Esophagus muscularis mucosa (tissue), 4 donors: ENCODE data around the gene ZNF777. TPM values are rescaled to one million over a fixed set of nuclear protein-coding genes. Genes with fewer than 3 reads are reported as not detected.

Experiments
- DNase-seq: peaks from one replicate; pipeline ENCODE4 v3.0.0-alpha.2; 2017; ENCODE audit errors: extremely low spot score
- H3K27ac ChIP-seq, 4 donors: fragments of 200-600 bp; sonication (generic); replicated peaks in 1 of 4; 1 replicate in 3 of 4; 2 replicates in 1 of 4; pipeline ENCODE4 v1.5.1; 2016 to 2019; ENCODE audit warnings: mild to moderate bottlenecking in 1 of 4
- H3K27me3 ChIP-seq, 4 donors: fragments of 200-600 bp; sonication (generic); one replicate each; pipeline versions ENCODE4 v1.5.1 to v1.6.0; 2016 to 2019
- H3K36me3 ChIP-seq, 4 donors: fragments of 200-600 bp; sonication (generic); one replicate each; pipeline ENCODE4 v1.5.1; 2016 to 2019
- H3K4me1 ChIP-seq, 4 donors: fragments of 200-600 bp; sonication (generic); one replicate each; pipeline ENCODE4 v1.5.1; 2016 to 2019
- H3K4me3 ChIP-seq, 4 donors: fragments of 200-600 bp; sonication (generic); 1 replicate in 2 of 4; 2 replicates in 2 of 4; pipeline ENCODE4 v1.5.1; 2016 to 2019; ENCODE audit warnings: mild to moderate bottlenecking in 4 of 4, moderate library complexity in 1 of 4
- H3K9me3 ChIP-seq, 4 donors: fragments of 200-600 bp; sonication (generic); 1 replicate in 3 of 4; 2 replicates in 1 of 4; pipeline ENCODE4 v1.5.1; 2016 to 2019
- CTCF ChIP-seq, 3 experiments: fragments of 200-600 bp in 2 of 3; fragments of 450-650 bp in 1 of 3; sonication (generic) in 2 of 3; IDR thresholded peaks; one replicate each; pipeline ENCODE4 v1.5.1; 2017 to 2019; ENCODE audit warnings: antibody characterized with exemption in 3 of 3, mild to moderate bottlenecking in 2 of 3, moderate library complexity in 1 of 3
- EP300 ChIP-seq: sonication (generic); formaldehyde crosslinking; IDR thresholded peaks from one replicate; pipeline ENCODE4 v1.6.1; 2017; ENCODE audit warnings: antibody characterized with exemption
- POLR2A ChIP-seq: fragments of 450-650 bp; IDR thresholded peaks from one replicate; pipeline ENCODE4 v1.6.1; 2017; ENCODE audit warnings: antibody characterized with exemption, moderate library complexity, mild to moderate bottlenecking, low read depth
- POLR2AphosphoS5 ChIP-seq, 2 donors: sonication (generic); formaldehyde crosslinking; IDR thresholded peaks; one replicate each; pipeline ENCODE4 v1.6.1; 2017; ENCODE audit warnings: antibody characterized with exemption in 2 of 2
- WGBS: methylation state at CpG from one replicate; pipeline ENCODE4 v1.1.5; 2018; 5-methylcytosine and 5-hydroxymethylcytosine counted together
- intact Hi-C: fragments of 100-400 bp; cut with DNase I; formaldehyde crosslinking; loops from one replicate; pipeline ENCODE4 v1.15.1; 2023
- total RNA-seq, 4 donors: library from RNA; depleted of rRNA; stranded (reverse); fragments of >200 nt; gene quantifications; one replicate each; pipeline versions ENCODE4 v1.1.0 to v1.2.1, GENCODE V29; 2016

The ZNF777 gene
- 10 to 100 TPM in 3 of 4 donors, 1 to 10 TPM in 1; 6.6 to 17.4 (median 13.7) TPM for total RNA-seq

DNA sequence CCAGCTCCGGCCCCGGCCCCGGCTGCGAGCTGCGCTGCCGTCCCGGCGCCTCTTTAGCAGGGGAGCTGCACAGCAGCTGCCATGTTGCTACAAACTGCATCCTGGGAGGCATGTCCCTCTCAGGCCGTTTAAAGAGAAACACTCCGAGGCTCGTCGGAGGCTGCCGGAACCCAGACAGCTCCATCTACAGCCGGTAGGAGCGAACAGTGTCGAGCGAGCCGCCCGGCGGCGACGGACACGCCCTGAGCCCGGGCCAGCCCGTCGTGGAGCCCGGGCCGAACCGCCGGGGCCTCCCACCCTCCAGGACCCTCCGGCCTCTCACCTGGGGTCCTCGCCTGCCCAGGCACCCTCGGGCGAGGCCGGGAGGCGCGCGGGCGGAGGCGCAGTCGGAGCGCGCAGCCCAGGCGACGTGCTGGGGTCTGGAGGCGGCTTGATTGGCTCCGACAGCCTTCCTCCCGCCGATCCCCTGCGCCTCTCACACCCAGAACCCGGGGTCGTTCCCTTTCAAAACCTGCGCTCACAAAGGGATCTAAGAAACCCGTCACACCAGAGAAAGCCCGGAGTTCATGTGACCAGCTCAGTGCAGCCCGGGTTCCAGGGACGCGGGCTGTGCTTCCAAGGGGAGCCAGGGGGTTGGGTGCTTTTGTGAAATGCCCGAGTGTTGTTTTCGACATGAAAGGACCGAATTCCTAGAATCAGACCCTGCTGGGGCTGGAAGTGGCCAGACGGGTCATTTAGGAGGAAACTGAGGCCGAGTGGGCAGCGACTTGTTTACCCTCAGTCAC, at the start of gene ZNF777:
Gene ZNF777 (minus strand): TSS at position 570 of the 785 bp plus-strand sequence. CDS start 5,040 bp downstream, outside the sequence.
- H3K9me3 ChIP-seq = no peaks in the 10 kb centered on the region
- H3K27me3 ChIP-seq = no peaks in the 10 kb centered on the region
- H3K27ac ChIP-seq = peak within 1 kb of the TSS; percentile 75 to 89 (median 86)
- TF ChIP-seq POLR2AphosphoS5 (IDR thresholded peaks at IDR 0.05) = peak; percentile 50 to 53
- no peak for TF ChIP-seq EP300
- TF ChIP-seq CTCF (IDR thresholded peaks at IDR 0.05) = peak in 2 of 3 experiments; percentile 36 to 58
- intact Hi-C loops = no loop called here
- peaks cover under 1 to 12% (median 9%) of the 10 kb centered on the region in 4 donors for H3K36me3 ChIP-seq
- H3K4me1 ChIP-seq = peaks cover 17 to 37% (median 28%) of the 10 kb centered on the region in 4 donors
- peak; percentile 93 for DNase-seq
- under 1% methylated on average over 9 of the region's 64 CpGs for WGBS
- peak within 1 kb of the TSS; percentile 66 to 88 (median 80) for H3K4me3 ChIP-seq

GRCh38 chr7:149510248-149510647, 49.4 kb upstream of the ZNF777 start:
- Histone ChIP-seq H3K4me3 (no peak overlapping the region), H3K4me1 (no peaks in the 10 kb centered on the region), H3K36me3 (no peaks in the 10 kb centered on the region), H3K27ac (no peak overlapping the region), H3K9me3 (peaks cover 0 to 35% (median 32%) of the 10 kb centered on the region in 4 donors), H3K27me3 (no peaks in the 10 kb centered on the region)
- no peak for DNase-seq
- TF ChIP-seq POLR2AphosphoS5 (IDR thresholded peaks at IDR 0.05) = no peak
- TF ChIP-seq CTCF (IDR thresholded peaks at IDR 0.05) = no peak
- no peak for TF ChIP-seq POLR2A
- TF ChIP-seq EP300 = no peak
- intact Hi-C loops = no loop called here

DNA sequence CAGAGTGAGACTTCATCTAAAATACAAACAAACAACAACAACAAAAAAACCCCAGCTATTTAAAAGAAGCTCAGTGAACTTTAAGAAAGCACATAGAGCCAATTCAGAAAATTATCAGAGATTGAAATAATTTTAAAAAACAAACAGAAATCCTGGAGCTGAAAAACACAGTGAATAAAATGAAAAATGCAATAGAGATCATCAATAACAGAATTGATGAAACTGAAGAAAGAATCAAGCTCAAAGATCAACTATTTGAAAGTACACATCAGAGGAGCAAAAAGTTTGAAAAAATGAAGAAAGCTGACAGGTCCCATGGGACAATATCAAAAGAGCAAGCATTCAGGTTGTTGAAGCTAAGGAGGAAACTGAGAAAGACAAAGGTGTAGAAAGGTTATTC, 48.9 kb upstream of the ZNF777 start:
- peaks cover 0 to 35% (median 32%) of the 10 kb centered on the region in 4 donors for H3K9me3 ChIP-seq
- no peak overlapping the region for H3K4me3 ChIP-seq
- intact Hi-C loops = no loop called here
- DNase-seq = no peak
- H3K27ac ChIP-seq = no peak overlapping the region
- H3K36me3 ChIP-seq = no peaks in the 10 kb centered on the region
- no peaks in the 10 kb centered on the region for H3K27me3 ChIP-seq
- TF ChIP-seq POLR2AphosphoS5 (IDR thresholded peaks at IDR 0.05) (no peak), CTCF (IDR thresholded peaks at IDR 0.05) (no peak), POLR2A (no peak), EP300 (no peak)
- H3K4me1 ChIP-seq = no peaks in the 10 kb centered on the region

DNA sequence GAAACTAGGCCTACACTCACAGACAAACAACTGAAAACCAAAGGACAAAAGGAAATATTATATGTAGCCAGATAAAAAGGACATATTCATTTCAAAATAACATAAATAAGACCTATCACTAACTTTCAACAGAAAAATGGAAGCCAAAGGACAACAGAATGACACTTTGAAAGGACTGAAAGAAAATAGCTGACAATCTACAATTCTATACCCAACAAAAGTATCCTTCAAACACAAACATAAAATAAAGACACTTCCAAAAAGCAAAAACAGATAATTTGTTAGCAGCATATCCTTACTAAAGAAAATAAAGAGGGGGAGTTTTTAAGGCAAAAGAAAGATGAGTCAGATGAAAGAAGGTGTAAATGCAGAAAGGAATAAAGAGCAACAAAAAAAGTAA, 44.7 kb upstream of the ZNF777 start:
- DNase-seq = no peak
- no peaks in the 10 kb centered on the region for H3K36me3 ChIP-seq
- TF ChIP-seq POLR2AphosphoS5 (IDR thresholded peaks at IDR 0.05) (no peak), CTCF (IDR thresholded peaks at IDR 0.05) (no peak), POLR2A (no peak), EP300 (no peak)
- H3K4me1 ChIP-seq = no peaks in the 10 kb centered on the region
- intact Hi-C loops = no loop called here
- H3K9me3 ChIP-seq = peaks cover 0 to 28% (median 25%) of the 10 kb centered on the region in 4 donors
- H3K4me3 ChIP-seq = no peak overlapping the region
- H3K27ac ChIP-seq = no peak overlapping the region
- peaks cover 0 to 8% (median 0%) of the 10 kb centered on the region in 4 donors for H3K27me3 ChIP-seq
